HG03575 (cell line): ENCODE data around the gene OTOG.

Experiments
- ATAC-seq: cut with Tn5 transposase; IDR thresholded peaks from one replicate; pipeline ENCODE4 v1.9.1; 2021; ENCODE audit not compliant: unreplicated experiment, insufficient number of reproducible peaks, low FRiP score; ENCODE audit errors: extremely low read depth

OTOG gene

DNA sequence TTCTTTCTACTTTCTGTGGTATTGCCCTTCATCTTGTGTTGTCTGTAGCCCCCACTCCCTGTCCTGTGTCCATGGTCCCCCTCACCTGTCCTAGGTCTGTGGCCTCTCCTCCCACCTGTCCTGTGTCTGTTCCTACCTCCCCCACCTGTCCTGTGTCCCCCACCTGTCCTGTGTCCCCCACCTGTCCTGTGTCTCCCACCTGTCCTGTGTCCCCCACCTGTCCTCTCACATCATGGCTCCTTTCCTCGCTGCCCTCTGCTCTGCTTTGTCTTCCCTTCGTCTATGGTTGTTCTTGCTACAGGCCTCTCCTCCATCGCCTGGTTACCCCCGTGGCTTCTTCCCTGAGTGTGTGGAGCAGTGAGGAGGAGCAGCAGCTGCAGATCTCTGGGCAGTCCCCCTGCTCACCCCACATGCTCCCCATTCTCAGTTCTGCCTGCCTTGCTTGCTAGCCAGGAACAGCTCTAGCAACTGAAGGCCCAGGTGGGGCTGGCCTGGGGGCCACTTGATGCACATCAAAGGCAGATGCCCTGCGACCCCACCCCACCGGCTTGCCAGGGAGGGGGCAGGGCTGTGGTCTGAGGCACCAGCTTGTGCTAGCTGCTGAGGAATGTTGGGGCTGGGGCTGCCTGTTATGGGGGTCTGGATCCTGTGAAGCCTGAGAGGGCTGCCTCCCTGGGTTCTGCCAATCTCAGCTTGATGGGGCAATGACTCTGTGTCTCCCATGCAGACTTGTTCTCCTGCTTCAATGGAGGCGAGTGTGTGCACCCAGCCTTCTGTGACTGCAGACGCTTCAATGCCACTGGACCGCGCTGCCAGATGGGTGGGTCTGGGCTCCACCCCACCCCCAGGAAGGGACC, 5.6 kb downstream of the OTOG start:
- no peak for ATAC-seq

DNA sequence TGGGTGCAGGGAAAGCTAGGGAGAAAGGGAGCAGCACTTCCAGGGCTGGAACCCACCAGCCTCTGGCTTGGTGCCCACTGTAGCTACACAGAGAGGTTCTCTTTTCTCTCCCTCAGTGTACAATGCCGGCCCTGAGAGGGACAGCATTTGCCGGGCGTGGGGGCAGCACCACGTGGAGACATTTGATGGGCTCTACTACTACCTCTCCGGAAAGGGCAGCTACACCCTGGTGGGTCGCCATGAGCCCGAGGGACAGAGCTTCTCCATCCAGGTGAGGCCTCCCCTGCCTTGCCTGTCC, 6.1 kb downstream of the OTOG start:
- no peak for ATAC-seq

DNA sequence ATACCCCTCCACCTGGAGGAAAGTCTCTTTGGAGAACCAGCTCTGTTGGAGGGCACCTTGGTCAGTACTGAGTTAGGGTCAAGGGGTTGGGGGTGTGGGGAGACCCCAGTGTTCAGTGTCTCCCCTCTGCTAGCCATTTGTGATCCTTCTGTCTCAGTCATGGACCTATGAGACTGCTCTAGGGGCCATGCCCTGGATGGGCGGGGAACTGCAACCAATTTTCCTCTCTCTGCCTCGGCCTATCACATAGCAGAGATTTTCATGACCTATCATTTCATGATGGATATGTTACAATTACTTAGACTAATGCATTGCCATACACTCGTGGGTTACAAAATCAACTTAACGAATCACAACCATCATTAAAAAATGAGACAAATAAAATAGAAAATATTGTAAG, 7.4 kb downstream of the OTOG start:
- ATAC-seq = no peak

DNA sequence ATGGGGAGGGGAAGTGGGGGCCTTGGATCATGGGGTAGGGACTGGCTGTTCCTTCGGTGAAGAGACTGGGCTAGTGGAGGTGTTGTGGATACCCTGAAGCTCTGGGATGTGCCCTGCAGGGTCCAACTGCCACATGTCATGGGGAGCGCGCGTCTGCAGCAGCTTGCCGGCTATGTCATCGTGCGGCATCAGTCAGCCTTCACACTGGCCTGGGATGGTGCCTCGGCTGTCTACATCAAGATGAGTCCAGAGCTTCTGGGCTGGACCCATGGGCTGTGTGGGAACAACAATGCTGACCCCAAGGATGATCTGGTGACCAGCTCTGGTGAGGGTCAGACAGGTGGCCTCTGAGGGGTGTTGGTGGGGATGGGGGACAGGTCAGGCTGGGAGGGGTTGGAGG, 9.9 kb downstream of the OTOG start:
- no peak for ATAC-seq

- no peak for ATAC-seq
Measured at GRCh38 chr11:17558025-17558780, 11.1 kb downstream of the OTOG start.

GRCh38 chr11:17558916-17559315, 11.9 kb downstream of the OTOG start:
- ATAC-seq = no peak

- no peak for ATAC-seq
Measured at GRCh38 chr11:17559341-17560087, 12.5 kb downstream of the OTOG start.

- no peak for ATAC-seq
Measured at GRCh38 chr11:17560281-17561110, 13.4 kb downstream of the OTOG start.

GRCh38 chr11:17561111-17561415, 14.0 kb downstream of the OTOG start:
- no peak for ATAC-seq

GRCh38 chr11:17561526-17561925, 14.5 kb downstream of the OTOG start:
- no peak for ATAC-seq

DNA sequence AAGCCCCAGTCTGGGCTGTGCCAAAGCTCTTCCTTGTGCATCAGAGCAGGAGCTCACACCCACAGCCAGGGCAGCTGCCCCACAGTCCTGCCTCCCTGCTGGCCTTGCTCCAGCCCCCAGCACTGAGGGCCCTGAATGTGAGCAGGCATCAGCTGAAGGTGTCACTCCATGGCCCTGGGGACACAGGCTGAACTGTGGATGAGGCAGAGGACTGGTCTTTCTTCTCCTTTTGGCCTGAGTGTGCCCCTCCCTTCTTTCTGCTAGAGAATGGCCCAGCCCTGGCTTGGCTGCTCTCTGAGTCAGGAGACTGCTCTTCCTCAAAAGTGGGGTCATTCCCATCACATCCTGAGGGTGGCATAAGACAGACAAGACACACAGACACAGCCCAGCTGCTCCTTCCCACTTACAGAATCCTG, 16.2 kb downstream of the OTOG start:
- ATAC-seq = no peak

GRCh38 chr11:17563961-17564686, 17.1 kb downstream of the OTOG start:
- ATAC-seq = no peak

- no peak for ATAC-seq
Measured at GRCh38 chr11:17564687-17565042, 17.6 kb downstream of the OTOG start.

GRCh38 chr11:17568944-17569343, 21.9 kb downstream of the OTOG start:
- no peak for ATAC-seq

- no peak for ATAC-seq
Measured at GRCh38 chr11:17570034-17570433, 23.0 kb downstream of the OTOG start.

GRCh38 chr11:17571431-17572358, 24.6 kb downstream of the OTOG start:
- ATAC-seq = no peak

DNA sequence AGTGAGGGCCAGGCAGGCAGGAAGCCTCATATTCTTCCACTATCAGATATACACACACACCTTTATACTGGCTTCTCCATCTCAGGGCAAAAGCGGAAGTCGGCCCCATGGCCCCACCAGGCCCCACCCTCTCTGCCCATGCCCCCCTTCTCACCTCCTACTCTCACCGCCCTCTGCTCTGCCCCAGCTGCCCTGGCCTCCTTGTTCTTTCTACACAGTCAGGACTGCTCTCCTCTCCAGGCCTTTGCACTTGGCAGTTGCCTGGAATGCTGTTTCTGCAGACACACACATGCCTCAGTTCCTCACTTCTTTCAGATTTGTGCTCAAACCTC, 25.3 kb downstream of the OTOG start:
- ATAC-seq = no peak
